Sigmoid colon (tissue), 3 donors: ENCODE measurements around the gene DLGAP3.

ENCODE experiments used
- POLR2A ChIP-seq, 2 donors: fragments of 450-650 bp; IDR thresholded peaks; one replicate each; pipeline ENCODE4 v1.6.1; 2016; ENCODE audit warnings: antibody characterized with exemption in 2 of 2, mild to moderate bottlenecking in 2 of 2, moderate library complexity in 2 of 2
- TF ChIP-seq, protein P1 (sequence below), 4 experiments: fragments of 450-650 bp in 3 of 4; fragments of 200-600 bp in 1 of 4; IDR thresholded peaks; one replicate each; pipeline ENCODE4 v1.5.1; 2016 to 2019; ENCODE audit warnings: antibody characterized with exemption in 4 of 4, mild to moderate bottlenecking in 3 of 4, moderate library complexity in 2 of 4

DNA sequence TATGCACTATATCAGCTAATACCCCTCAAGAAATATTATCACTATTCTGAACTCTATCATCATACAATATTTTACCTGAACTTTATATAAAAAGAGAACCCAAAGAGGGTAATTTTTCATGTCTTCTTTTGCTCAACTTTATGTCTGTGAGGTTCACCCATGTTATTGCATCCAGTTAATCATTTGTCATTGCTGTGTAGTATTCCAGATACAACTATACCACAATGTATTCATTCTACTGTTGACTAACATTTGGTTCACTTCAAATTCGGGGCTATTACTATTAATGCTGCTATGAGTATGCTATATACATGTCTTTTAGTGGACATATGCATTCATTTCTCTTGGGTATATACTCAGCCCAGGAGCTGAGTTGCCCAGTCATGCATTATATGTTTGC is 21.0 kb upstream of the DLGAP3 start:
- TF ChIP-seq, protein P1, sequence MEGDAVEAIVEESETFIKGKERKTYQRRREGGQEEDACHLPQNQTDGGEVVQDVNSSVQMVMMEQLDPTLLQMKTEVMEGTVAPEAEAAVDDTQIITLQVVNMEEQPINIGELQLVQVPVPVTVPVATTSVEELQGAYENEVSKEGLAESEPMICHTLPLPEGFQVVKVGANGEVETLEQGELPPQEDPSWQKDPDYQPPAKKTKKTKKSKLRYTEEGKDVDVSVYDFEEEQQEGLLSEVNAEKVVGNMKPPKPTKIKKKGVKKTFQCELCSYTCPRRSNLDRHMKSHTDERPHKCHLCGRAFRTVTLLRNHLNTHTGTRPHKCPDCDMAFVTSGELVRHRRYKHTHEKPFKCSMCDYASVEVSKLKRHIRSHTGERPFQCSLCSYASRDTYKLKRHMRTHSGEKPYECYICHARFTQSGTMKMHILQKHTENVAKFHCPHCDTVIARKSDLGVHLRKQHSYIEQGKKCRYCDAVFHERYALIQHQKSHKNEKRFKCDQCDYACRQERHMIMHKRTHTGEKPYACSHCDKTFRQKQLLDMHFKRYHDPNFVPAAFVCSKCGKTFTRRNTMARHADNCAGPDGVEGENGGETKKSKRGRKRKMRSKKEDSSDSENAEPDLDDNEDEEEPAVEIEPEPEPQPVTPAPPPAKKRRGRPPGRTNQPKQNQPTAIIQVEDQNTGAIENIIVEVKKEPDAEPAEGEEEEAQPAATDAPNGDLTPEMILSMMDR (IDR thresholded peaks at IDR 0.05): no peak
- TF ChIP-seq POLR2A (IDR thresholded peaks at IDR 0.05): no peak
